DND-41 (cell line): ENCODE results near the gene SIGLEC7.

Experiments used
- CTCF ChIP-seq: IDR thresholded peaks from 2 replicates; pipeline ENCODE4 v1.5.1; 2012; ENCODE audit warnings: borderline replicate concordance, low read length, moderate library complexity, mild to moderate bottlenecking; ENCODE audit not compliant: poor library complexity, severe bottlenecking; ENCODE audit errors: extremely low read depth
- EZH2 ChIP-seq: IDR thresholded peaks from 3 replicates; pipeline ENCODE4 v1.6.1; 2012; ENCODE audit warnings: borderline replicate concordance, low read depth, mild to moderate bottlenecking, moderate library complexity, low read length, inconsistent platforms; ENCODE audit not compliant: severe bottlenecking

- TF ChIP-seq CTCF (no peak), EZH2 (no peak)
These were observed 43.7 kb downstream of the SIGLEC7 start for GRCh38 chr19:51185868-51186215.
